ENCODE measurements around the gene PNRC2.

- no peak for TF ChIP-seq EZH2 (IDR thresholded peaks at IDR 0.05; ENCODE audit: low read depth)
- no peak for TF ChIP-seq CTCF (conservative IDR thresholded peaks at IDR 0.05)
Measured at GRCh38 chr1:23995431-23995837, 35.8 kb downstream of the PNRC2 start.

Measured in PC-9 (cell line).